GM23248 (cell line): ENCODE measurements around the gene GAD2. TPM values are rescaled to one million over a fixed set of nuclear protein-coding genes. Genes with fewer than 3 reads are reported as not detected.

ENCODE experiments used
- DNase-seq: peaks from one replicate; pipeline ENCODE4 v3.0.0-alpha.2; 2015
- H2AFZ ChIP-seq: fragments of 200-600 bp; sonication (generic); 2 replicates; pipeline ENCODE4 v1.6.1; 2016; ENCODE audit warnings: antibody characterized with exemption
- H3F3A ChIP-seq: fragments of 200-600 bp; sonication (generic); 2 replicates; pipeline ENCODE4 v1.6.1; 2016; ENCODE audit warnings: mild to moderate bottlenecking, antibody characterized with exemption, mixed run types; ENCODE audit not compliant: insufficient read depth
- H3K27ac ChIP-seq: fragments of 200-600 bp; sonication (generic); 2 replicates; pipeline ENCODE4 v1.5.1; 2016; ENCODE audit warnings: mild to moderate bottlenecking
- H3K27me3 ChIP-seq: fragments of 200-600 bp; sonication (generic); replicated peaks from 2 replicates; pipeline ENCODE4 v1.6.1; 2016; ENCODE audit warnings: mild to moderate bottlenecking; ENCODE audit not compliant: insufficient read depth
- H3K36me3 ChIP-seq: fragments of 200-600 bp; sonication (generic); 2 replicates; pipeline ENCODE4 v1.6.1; 2016; ENCODE audit warnings: low read depth, mild to moderate bottlenecking
- H3K4me1 ChIP-seq: fragments of 200-600 bp; sonication (generic); 2 replicates; pipeline ENCODE4 v1.6.1; 2016; ENCODE audit warnings: mild to moderate bottlenecking; ENCODE audit not compliant: insufficient read depth
- H3K4me2 ChIP-seq: fragments of 200-600 bp; sonication (generic); one replicate; pipeline ENCODE4 v1.6.1; 2016; ENCODE audit warnings: mild to moderate bottlenecking; ENCODE audit not compliant: unreplicated experiment
- H3K4me3 ChIP-seq: fragments of 200-600 bp; sonication (generic); 2 replicates; pipeline ENCODE4 v1.5.1; 2016; ENCODE audit warnings: mild to moderate bottlenecking
- H3K79me2 ChIP-seq: fragments of 200-600 bp; sonication (generic); 2 replicates; pipeline ENCODE4 v1.6.1; 2016; ENCODE audit warnings: mild to moderate bottlenecking; ENCODE audit not compliant: insufficient read depth
- H3K9ac ChIP-seq: fragments of 200-600 bp; sonication (generic); 2 replicates; pipeline ENCODE4 v1.6.1; 2016; ENCODE audit warnings: mild to moderate bottlenecking
- H3K9me2 ChIP-seq: fragments of 200-600 bp; sonication (generic); 2 replicates; pipeline ENCODE4 v1.6.1; 2016; ENCODE audit warnings: mixed run types, mild to moderate bottlenecking, moderate library complexity; ENCODE audit not compliant: insufficient read depth
- H3K9me3 ChIP-seq: fragments of 200-600 bp; sonication (generic); one replicate; pipeline ENCODE4 v1.6.1; 2017; ENCODE audit warnings: low read depth
- H4K20me1 ChIP-seq: fragments of 200-600 bp; sonication (generic); 2 replicates; pipeline ENCODE4 v1.6.0; 2016; ENCODE audit not compliant: insufficient read depth
- EZH2 ChIP-seq: fragments of 200-600 bp; sonication (generic); IDR thresholded peaks from 2 replicates; pipeline ENCODE4 v1.6.1; 2018; ENCODE audit warnings: antibody characterized with exemption, mild to moderate bottlenecking; ENCODE audit not compliant: insufficient read depth, poor library complexity, severe bottlenecking
- EZH2phosphoT487 ChIP-seq: fragments of 200-600 bp; sonication (generic); IDR thresholded peaks from 2 replicates; pipeline ENCODE4 v1.6.1; 2018; ENCODE audit warnings: antibody characterized with exemption, moderate library complexity, mild to moderate bottlenecking, low read depth; ENCODE audit not compliant: insufficient read depth
- WGBS, 2 experiments: methylation state at CpG; one replicate each; pipeline ENCODE4 v1.1.6; 2015 to 2017; ENCODE audit warnings: low lambda C conversion rate in 2 of 2, low coverage in 1 of 2; ENCODE audit errors: missing lambda C conversion rate in 2 of 2; 5-methylcytosine and 5-hydroxymethylcytosine counted together
- in situ Hi-C: fragments of 300-500 bp; cut with MboI; formaldehyde crosslinking; loops from 2 replicates; pipeline ENCODE4 v1.15.0; 2020
- polyA plus RNA-seq: library from polyadenylated mRNA; unstranded; fragments of >200 nt; fragmentation: Nextera tagmentation; extraction: Ambion mirVana; gene quantifications from 2 replicates; pipeline ENCODE4 v1.2.1, GENCODE V29; 2016
- total RNA-seq: library from RNA; depleted of rRNA; stranded (reverse); fragments of >200 nt; shearing (Covaris generic); gene quantifications from 2 replicates; pipeline ENCODE4 v1.2.3, GENCODE V29; 2014

GAD2 gene
- total and polyA plus RNA-seq, 2 experiments from 2014 or later, result not detected

DNA sequence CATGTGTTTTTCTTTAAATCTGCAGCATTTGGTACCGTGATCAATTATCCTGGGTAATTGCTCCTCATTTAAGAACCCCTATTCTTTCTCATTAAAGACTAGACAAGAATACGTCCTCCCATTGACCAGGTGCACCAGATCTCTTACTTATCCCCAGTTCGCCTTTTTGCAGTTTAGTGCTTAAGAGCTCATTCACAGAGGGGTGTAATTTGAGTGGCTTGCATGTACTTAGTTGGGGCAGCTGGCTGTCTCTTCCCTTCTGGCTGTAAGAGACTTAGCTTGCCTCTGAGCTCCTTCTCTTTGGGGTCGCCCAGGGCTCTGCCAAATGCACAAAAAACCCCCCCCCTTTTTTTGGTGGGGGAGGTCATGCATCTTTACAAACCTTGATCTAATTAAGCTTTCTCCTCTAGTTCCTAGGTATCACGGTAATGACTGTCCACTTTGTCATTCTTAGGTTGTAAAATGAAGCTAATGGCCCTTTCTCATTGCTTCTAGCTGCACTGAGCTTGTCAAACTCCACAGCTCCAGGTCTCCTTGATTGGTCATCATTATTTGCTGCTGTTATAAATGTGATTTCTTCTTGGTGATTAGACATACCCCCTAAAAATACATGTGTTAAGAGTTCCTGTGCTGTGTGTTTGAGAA is 26.3 kb downstream of the GAD2 start:
- DNase-seq, result no peak
- no peaks in the 10 kb centered on the region for H3K9me2 ChIP-seq
- no peak overlapping the region for H2AFZ ChIP-seq
- in situ Hi-C loops, result no loop called here
- H3K4me3 ChIP-seq, result no peak overlapping the region
- 8% methylated on average over 5 of the region's 5 CpGs for WGBS, 2 experiments
- H3K27me3 ChIP-seq, result no peaks in the 10 kb centered on the region
- no peaks in the 10 kb centered on the region for H3K9me3 ChIP-seq
- TF ChIP-seq EZH2 (no peak), EZH2phosphoT487 (no peak)
- no peaks in the 10 kb centered on the region for H3K36me3 ChIP-seq
- H3F3A ChIP-seq, result no peaks in the 10 kb centered on the region
- no peaks in the 10 kb centered on the region for H3K4me1 ChIP-seq
- no peak overlapping the region for H3K4me2 ChIP-seq
- no peaks in the 10 kb centered on the region for H3K79me2 ChIP-seq
- H3K9ac ChIP-seq, result no peak overlapping the region
- no peaks in the 10 kb centered on the region for H4K20me1 ChIP-seq
- H3K27ac ChIP-seq, result no peak overlapping the region

GRCh38 chr10:26243351-26243720 is 26.8 kb downstream of the GAD2 start:
- no peak overlapping the region for H3K9ac ChIP-seq
- no peaks in the 10 kb centered on the region for H3F3A ChIP-seq
- H3K79me2 ChIP-seq, result no peaks in the 10 kb centered on the region
- no peak overlapping the region for H3K27ac ChIP-seq
- no peak overlapping the region for H3K4me3 ChIP-seq
- no peaks in the 10 kb centered on the region for H3K9me3 ChIP-seq
- no peaks in the 10 kb centered on the region for H3K36me3 ChIP-seq
- no peaks in the 10 kb centered on the region for H3K9me2 ChIP-seq
- no peaks in the 10 kb centered on the region for H3K4me1 ChIP-seq
- in situ Hi-C loops, result no loop called here
- H4K20me1 ChIP-seq, result no peaks in the 10 kb centered on the region
- TF ChIP-seq EZH2phosphoT487, result no peak
- no peak for TF ChIP-seq EZH2
- H3K27me3 ChIP-seq, result no peaks in the 10 kb centered on the region
- H2AFZ ChIP-seq, result no peak overlapping the region
- DNase-seq, result no peak
- H3K4me2 ChIP-seq, result no peak overlapping the region
- 3 to 4% methylated on average over 5 of the region's 5 CpGs for WGBS, 2 experiments

DNA sequence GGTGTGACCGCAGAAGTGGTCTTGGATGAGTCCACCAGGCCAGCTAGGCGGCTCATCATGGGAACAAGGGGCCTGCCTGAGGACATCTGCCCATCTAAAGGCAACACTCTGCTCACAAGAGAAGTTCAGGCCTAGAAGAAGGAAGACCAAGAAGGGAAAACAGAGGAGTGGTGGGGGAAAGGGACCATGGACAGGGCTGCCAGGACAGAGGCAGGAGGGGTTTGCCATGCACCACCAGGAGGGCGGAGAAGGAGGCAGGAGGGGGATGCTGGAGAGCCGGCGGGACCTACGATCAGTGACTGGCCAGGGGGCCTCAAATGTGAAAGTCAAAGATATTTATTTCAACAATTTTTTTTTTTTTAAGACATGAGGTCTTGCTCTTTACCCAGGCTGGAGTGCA is 33.1 kb downstream of the GAD2 start:
- no peaks in the 10 kb centered on the region for H3K79me2 ChIP-seq
- H3K9me3 ChIP-seq, result no peaks in the 10 kb centered on the region
- H3K9me2 ChIP-seq, result no peaks in the 10 kb centered on the region
- DNase-seq, result no peak
- no peaks in the 10 kb centered on the region for H3F3A ChIP-seq
- 42 to 51% methylated on average over 6 of the region's 6 CpGs for WGBS, 2 experiments
- H4K20me1 ChIP-seq, result no peaks in the 10 kb centered on the region
- H3K27ac ChIP-seq, result no peak overlapping the region
- in situ Hi-C loops, result no loop called here
- H3K9ac ChIP-seq, result no peak overlapping the region
- no peaks in the 10 kb centered on the region for H3K27me3 ChIP-seq
- TF ChIP-seq EZH2 (no peak), EZH2phosphoT487 (no peak)
- no peak overlapping the region for H2AFZ ChIP-seq
- no peaks in the 10 kb centered on the region for H3K4me1 ChIP-seq
- no peak overlapping the region for H3K4me2 ChIP-seq
- no peaks in the 10 kb centered on the region for H3K36me3 ChIP-seq
- H3K4me3 ChIP-seq, result no peak overlapping the region

DNA sequence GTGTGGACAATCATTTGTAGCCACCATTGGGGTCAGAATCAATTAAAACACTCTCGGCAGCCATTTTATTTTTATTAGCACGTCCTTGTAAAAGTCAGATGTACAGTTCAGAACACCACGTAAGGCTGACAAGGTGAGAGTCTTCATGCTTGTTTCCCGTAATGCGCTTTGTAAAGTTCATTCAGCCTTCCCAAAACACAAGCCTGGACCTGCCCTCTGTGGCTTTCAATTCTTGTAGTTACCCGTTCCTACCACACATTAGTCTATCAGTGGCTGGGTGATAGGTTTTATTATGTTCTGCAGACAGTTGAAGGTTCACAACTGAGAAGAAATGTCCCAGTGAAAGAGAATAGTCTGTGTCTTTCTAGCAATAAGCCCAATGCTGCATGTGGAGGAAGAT is 35.4 kb downstream of the GAD2 start:
- Histone ChIP-seq H2AFZ (no peak overlapping the region), H3K27ac (no peak overlapping the region), H3F3A (no peaks in the 10 kb centered on the region), H3K9ac (no peak overlapping the region), H3K4me1 (no peaks in the 10 kb centered on the region), H3K4me2 (no peak overlapping the region), H3K27me3 (no peaks in the 10 kb centered on the region), H3K9me2 (no peaks in the 10 kb centered on the region), H4K20me1 (no peaks in the 10 kb centered on the region), H3K79me2 (no peaks in the 10 kb centered on the region), H3K36me3 (no peaks in the 10 kb centered on the region), H3K9me3 (no peaks in the 10 kb centered on the region), H3K4me3 (no peak overlapping the region)
- 57 to 58% methylated on average over 6 of the region's 6 CpGs for WGBS, 2 experiments
- DNase-seq, result no peak
- TF ChIP-seq EZH2phosphoT487 (no peak), EZH2 (no peak)
- in situ Hi-C loops, result no loop called here

GRCh38 chr10:26254616-26255015 is 38.0 kb downstream of the GAD2 start:
- no peaks in the 10 kb centered on the region for H3K9me2 ChIP-seq
- no peaks in the 10 kb centered on the region for H3F3A ChIP-seq
- no peak overlapping the region for H3K27ac ChIP-seq
- H3K27me3 ChIP-seq, result no peaks in the 10 kb centered on the region
- TF ChIP-seq EZH2phosphoT487 (no peak), EZH2 (no peak)
- in situ Hi-C loops, result no loop called here
- H3K4me2 ChIP-seq, result no peak overlapping the region
- DNase-seq, result no peak
- no peaks in the 10 kb centered on the region for H3K79me2 ChIP-seq
- 18 to 29% methylated on average over 7 of the region's 7 CpGs for WGBS, 2 experiments
- H3K9ac ChIP-seq, result no peak overlapping the region
- no peak overlapping the region for H3K4me3 ChIP-seq
- no peaks in the 10 kb centered on the region for H3K4me1 ChIP-seq
- no peak overlapping the region for H2AFZ ChIP-seq
- H4K20me1 ChIP-seq, result no peaks in the 10 kb centered on the region
- no peaks in the 10 kb centered on the region for H3K36me3 ChIP-seq
- no peaks in the 10 kb centered on the region for H3K9me3 ChIP-seq
